NCI-H2081 (cell line): Measurements from ENCODE around the gene SRSF9.
A peak's percentile ranks its signal among the peaks of the same experiment; 100 is the strongest.
"Not testable (repeated sequence)": the region's sequence is repeated elsewhere in the genome, so short reads cannot be mapped to it uniquely, and the experiment has no call there.

Source experiments
- DNase-seq, 2 experiments: peaks; one replicate each; lab custom pipeline; 2025; lab: John Stamatoyannopoulos, UW

The SRSF9 gene

GRCh38 chr12:120447992-120448391 is 21.6 kb downstream of the SRSF9 start:
- no peak for DNase-seq

GRCh38 chr12:120446844-120447178 is 22.7 kb downstream of the SRSF9 start:
- not testable (repeated sequence) for DNase-seq

DNA sequence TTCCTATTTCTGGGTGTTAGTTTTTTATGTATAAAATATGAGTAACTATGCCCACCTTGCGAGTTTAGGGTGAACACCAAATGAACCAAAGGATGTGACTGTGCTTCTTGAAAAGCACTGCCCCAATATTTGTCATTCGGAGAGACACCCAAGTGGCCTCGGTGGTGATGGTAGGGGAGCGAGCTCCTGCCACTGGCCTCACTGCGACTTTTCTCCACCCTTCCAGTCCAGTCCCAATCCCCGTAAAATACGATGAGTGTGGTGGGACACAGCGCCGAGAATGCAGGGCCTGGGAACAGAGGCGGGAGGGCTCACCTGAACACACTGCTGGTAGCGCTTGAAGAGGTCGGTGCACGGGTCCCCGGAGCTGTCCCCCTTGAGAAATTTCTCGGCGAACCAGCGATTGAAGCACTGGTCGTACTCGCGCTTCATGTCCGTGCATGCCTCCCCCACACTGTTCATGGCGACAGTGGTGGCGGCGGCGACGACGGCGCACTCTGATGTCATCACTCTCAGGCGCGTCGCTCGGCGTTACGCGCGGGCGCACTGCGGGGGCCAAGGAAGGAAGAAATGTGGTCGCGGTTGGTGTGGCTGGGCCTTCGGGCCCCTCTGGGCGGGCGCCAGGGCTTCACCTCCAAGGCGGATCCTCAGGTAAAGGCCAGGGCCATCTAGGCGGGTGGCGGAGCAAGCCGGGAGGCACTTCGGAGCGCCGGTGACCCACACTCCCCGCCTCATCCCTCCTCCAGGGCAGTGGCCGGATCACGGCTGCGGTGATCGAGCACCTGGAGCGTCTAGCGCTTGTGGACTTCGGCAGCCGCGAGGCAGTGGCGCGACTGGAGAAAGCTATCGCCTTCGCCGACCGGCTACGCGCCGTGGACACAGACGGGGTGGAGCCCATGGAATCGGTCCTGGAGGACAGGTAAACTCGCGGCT is 23.4 kb downstream of the SRSF9 start, which contains the start of the genes GATC and TRIAP1:
GATC (plus strand) TSS at position 534 of the 933 bp plus-strand sequence; CDS start at position 571, 37 bp downstream.
TRIAP1 (minus strand) TSS at position 474 of the 933 bp plus-strand sequence; CDS start at position 462, 12 bp downstream.
- peak; percentile 57 to 82 for DNase-seq

- DNase-seq, result no peak
Observed at GRCh38 chr12:120444676-120445075, 24.9 kb downstream of the SRSF9 start.

DNA sequence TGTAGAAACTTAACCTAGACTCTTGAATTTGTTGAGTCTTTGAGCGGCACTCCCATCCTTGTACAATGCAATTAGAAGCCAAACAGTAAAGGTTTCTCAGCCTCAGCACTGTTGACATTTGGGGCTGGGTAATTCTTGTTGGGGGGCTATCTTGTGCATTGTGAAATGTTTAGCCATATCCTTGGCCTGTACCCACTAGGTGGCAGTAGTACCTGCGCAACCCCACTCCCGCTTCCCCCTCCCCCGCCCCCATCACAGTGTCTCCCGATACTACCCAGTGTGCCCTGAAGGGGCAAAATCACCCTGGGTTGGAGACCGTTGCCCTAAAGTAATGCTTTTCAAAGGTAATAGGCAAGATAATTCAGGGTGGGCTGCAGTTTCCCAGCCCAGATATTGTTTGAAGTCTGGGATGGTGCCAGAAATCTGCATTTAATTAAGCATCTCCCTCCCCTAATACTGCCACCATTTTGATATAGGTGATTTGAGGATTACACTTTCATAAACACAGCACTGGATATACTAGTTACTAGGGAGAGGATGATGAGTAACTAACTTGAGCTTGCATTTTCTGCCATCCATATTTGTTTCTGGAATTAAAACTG is 29.8 kb downstream of the SRSF9 start:
- peak; percentile 69 to 72 for DNase-seq

DNA sequence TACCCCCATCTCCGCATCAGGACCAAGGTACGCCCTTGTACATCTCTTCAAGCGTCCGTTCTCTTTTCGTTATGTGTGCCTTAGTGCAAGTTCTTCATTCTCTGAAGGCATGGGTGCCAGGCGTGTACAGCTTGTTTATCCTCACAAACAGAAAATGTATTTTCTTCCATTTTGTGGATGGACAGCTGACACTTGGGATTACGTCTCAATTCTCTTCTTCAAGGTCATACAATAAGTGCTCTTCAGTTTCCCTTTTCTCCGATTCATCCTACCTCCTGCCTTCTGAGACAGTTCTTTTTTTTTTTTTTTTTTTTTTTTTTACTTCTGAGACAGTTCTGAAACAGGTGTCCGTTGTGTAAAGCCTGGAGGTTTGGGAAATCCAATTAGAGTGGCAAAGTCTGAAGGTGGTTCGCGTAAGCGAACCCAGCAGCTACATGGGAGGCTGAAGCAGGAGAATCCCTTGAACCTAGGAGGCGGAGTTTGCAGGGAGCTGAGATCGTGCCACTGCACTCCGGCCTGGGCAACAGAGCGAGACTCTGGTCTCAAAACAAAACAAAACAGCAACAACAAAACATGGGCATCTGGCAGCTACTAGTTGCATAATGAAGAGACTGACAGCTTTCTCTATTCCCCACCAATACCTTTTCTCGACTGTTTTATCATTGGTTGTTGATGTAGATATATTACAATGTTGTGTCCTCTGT is 30.9 kb downstream of the SRSF9 start:
- no peak for DNase-seq

- peak; percentile 99 to 100 for DNase-seq
Observed at GRCh38 chr12:120437735-120438494, 31.6 kb downstream of the SRSF9 start, which contains the start of gene COX6A1. COX6A1 (plus strand) TSS chr12:120438113; CDS start chr12:120438127, 14 bp downstream.

DNA sequence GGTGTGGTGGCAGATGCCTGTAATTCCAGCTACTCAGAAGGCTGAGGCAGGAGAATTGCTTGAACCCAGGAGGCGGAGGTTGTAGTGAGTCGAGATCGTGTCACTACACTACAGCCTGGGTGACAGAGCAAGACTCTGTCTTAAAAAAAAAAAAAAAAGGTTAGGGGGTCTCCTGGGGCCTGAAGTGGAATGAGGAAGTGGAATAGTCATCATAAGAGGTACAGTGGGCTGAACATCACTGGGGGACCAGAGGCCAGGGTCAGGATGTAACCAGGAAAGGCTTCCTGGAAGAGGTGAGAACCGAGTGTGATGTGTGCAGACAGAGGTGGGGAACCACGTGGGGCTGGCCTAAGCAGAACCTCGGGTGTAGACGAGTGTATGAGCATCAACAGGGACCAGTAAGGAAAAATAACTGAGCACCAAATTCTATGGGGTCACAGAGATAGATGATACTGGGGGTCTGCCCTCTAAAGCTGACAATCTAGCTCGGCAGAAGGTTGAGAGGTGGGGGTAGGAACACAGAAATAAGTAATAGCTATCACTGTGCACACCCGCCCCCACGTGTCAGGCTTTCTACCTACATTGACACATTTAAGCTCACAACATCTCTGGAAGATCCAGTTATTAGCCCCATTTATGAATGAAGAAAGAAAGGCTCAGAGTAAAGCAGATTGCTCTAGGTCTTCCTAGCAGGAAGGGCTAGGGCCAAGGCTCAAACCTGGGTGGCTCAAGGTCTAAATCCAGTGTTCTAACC is 36.6 kb downstream of the SRSF9 start:
- no peak for DNase-seq

GRCh38 chr12:120429368-120429767 is 40.2 kb downstream of the SRSF9 start:
- no peak for DNase-seq

DNA sequence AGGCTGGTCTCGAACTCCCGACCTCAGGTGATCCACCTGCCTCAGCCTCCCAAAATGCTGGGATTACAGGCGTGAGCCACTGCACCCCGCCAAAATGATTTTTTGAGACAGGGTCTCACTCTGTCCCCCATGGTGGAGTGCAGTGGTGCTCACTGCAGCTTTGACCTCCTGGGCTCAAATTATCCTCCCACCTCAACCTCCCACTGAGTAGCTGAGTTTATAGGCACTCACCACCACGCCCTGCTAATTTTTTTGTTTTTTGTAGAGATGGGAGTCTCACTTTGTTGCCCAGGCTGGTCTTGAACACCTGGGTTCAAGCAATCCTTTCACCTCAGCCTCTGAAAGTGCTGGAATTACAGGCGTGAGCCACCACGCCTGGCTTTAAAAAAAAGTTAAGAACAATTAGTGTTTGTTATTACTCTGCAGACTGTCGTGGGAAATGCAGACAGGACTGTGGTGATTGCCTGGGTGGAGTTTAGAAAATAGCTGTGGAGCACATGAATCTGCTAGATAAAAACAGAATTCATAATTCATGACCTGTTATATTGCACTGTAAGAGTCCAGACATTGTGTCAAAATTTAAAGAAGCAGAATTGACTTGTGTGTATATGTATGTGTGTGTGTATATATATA is 40.8 kb downstream of the SRSF9 start:
- no peak for DNase-seq

DNA sequence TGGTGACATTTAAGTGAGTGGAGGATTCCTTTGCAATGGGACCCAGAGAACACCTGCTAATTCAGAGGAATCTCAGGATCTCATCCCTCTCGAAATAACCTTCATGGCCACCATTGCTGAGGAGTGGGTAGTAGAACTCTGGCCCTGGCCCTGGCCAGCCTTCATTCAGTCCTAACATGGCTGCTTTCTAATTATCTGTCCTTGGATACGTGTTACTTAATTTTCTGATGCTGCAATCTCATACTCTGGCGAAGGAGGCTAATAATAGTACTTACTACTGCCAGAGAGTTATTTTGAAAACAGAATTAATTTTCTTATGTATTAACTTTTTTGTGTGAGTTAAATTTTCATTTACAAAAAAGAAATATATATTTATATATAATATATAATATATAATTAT is 43.8 kb downstream of the SRSF9 start:
- no peak for DNase-seq

DNA sequence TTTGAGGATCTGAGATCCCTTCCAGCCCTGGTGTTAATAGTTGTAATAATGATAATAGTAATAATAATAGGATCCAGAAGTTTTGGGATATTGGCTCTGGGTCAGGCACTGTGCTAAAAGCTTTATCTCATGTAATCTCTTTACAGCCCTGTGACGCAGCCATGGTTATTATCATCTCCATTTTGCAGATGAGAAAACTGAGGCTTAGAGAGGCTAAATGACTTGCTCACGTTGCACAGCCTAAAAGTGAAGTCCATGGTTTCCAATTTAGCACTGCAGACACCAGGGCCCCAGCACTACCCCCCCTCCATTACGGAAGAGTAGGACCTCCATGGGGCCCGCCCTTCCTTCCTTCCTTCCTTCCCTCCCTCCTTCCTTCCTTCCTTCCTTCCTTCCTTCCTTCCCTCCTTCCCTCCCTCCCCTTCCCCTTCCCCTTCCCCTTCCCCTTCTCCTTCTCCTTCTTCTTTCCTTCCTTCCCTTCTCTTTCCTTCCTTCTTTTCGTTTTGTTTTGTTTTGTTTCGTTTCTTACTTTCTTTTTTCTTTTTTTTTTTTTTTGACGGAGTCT is 46.6 kb downstream of the SRSF9 start:
- no peak for DNase-seq

GRCh38 chr12:120421701-120422100 is 47.8 kb downstream of the SRSF9 start:
- DNase-seq, result no peak

DNA sequence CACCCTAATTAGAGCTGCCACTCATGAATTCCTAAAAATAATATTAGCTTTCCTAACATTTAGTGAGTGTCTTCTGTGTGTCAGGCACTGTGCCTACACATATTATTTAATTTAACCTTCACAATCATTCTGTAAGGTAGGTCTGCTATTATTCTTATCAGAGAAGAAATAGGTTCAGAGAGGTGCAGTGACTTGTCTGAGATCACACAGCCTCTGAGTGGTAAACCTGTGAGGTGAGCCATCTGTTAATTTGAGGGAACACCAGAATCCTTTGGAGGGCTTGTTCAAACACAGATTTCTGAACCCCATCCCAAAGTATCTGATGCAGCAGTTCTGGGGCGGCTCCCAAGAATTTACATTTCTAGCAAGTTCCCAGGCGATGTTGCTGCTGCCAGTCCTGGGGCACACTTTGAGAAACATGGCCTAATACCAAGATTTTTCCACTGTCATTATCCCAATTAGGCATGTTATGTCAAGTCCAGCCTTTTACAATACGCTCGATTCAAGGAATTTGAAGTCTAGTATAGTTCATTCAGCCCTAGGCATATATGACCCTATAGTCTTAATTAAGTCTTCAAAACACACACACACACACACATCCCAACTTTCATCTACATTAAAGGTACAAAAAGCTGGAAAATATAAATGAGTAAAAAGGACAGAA is 51.5 kb downstream of the SRSF9 start:
- DNase-seq, result no peak

DNA sequence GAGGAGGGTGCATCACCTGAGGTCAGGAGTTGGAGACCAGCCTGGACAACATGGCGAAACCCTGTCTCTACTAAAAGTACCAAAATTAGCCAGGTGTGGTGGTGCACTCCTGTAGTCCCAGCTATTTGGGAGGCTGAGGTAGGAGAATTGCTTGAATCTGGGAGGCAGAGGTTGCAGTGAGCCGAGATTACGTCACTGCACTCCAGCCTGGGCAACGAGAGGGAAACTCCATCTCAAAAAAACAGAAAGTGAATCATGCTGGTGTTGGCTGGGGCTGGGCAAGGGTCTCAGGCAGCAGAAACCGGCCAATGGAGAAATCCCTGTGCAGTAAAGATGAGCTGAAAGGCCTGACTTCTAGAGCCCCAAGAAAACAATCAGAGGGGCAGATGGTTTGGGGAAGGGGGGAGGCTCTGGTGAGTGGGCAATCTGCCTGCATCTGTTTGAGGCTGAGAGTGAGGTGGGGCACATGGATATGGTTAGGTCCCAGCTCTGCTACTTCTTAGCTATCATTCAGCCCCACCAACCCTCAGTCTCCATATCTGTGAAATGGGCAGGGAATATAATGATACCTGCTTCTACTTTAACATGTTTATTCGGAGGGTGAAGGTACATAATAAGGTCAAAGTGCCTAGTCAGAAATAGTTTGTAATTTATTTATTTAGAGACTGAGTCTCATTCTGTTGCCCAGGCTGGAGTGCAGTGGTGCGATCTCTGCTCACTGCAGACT is 52.9 kb downstream of the SRSF9 start:
- no peak for DNase-seq

- DNase-seq, result no peak
Observed at GRCh38 chr12:120413901-120414695, 55.5 kb downstream of the SRSF9 start.

DNA sequence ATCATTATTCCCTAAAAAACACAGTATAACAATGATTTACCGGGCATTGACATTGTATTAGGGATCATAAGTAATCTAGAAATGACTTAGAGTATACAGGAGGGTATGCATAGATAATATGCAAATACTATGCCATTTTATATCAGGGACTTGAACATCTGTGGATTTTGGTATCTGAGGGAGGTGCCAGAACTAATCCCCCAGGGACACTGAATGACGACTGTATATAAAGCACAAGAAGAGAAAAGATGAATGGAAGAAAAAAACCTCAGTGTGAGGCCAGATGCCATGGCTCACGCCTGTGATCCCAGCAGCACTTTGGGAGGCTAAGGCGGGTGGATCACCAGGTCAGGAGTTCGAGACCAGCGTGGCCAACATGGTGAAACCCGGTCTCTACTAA is 57.1 kb downstream of the SRSF9 start:
- DNase-seq, result no peak
